ENCODE results near the gene PCTP. TPM values are rescaled to one million over a fixed set of nuclear protein-coding genes. Genes with fewer than 3 reads are reported as not detected.

The PCTP gene
- polyA plus RNA-seq, 1 donor from 2014 or later: 1.9 TPM

GRCh38 chr17:55778389-55779118 is 27.7 kb downstream of the PCTP start:
- no peak overlapping the region for H3K27ac Mint-ChIP-seq
- H3K4me3 Mint-ChIP-seq: no peak overlapping the region
- H3K36me3 Mint-ChIP-seq: peaks cover 9% of the 10 kb centered on the region
- no peaks in the 10 kb centered on the region for H3K4me1 Mint-ChIP-seq
- no peaks in the 10 kb centered on the region for H3K9me3 Mint-ChIP-seq
- H3K27me3 Mint-ChIP-seq: no peaks in the 10 kb centered on the region

- H3K9me3 Mint-ChIP-seq: no peaks in the 10 kb centered on the region
- peaks cover 1% of the 10 kb centered on the region for H3K27me3 Mint-ChIP-seq
- H3K4me3 Mint-ChIP-seq: no peak overlapping the region
- H3K36me3 Mint-ChIP-seq: no peaks in the 10 kb centered on the region
- no peaks in the 10 kb centered on the region for H3K4me1 Mint-ChIP-seq
- no peak overlapping the region for H3K27ac Mint-ChIP-seq
Measured at GRCh38 chr17:55783684-55784245, 32.9 kb downstream of the PCTP start.

- Mint-ChIP-seq H3K27ac (no peak overlapping the region), H3K27me3 (peaks cover 5% of the 10 kb centered on the region), H3K4me1 (no peaks in the 10 kb centered on the region), H3K36me3 (no peaks in the 10 kb centered on the region), H3K4me3 (no peak overlapping the region), H3K9me3 (no peaks in the 10 kb centered on the region)
Measured at GRCh38 chr17:55784666-55785065, 33.8 kb downstream of the PCTP start.

- no peak overlapping the region for H3K27ac Mint-ChIP-seq
- H3K27me3 Mint-ChIP-seq: peaks cover 5% of the 10 kb centered on the region
- H3K4me3 Mint-ChIP-seq: no peak overlapping the region
- H3K9me3 Mint-ChIP-seq: no peaks in the 10 kb centered on the region
- H3K36me3 Mint-ChIP-seq: no peaks in the 10 kb centered on the region
- no peaks in the 10 kb centered on the region for H3K4me1 Mint-ChIP-seq
Measured at GRCh38 chr17:55785181-55785580, 34.3 kb downstream of the PCTP start.

GRCh38 chr17:55793272-55793671 is 42.4 kb downstream of the PCTP start:
- no peaks in the 10 kb centered on the region for H3K36me3 Mint-ChIP-seq
- no peak overlapping the region for H3K27ac Mint-ChIP-seq
- peaks cover 2 to 9% (median 2%) of the 10 kb centered on the region in 3 donors for H3K9me3 Mint-ChIP-seq
- H3K4me1 Mint-ChIP-seq: no peaks in the 10 kb centered on the region
- H3K4me3 Mint-ChIP-seq: no peak overlapping the region
- H3K27me3 Mint-ChIP-seq: peaks cover 5% of the 10 kb centered on the region

- H3K9me3 Mint-ChIP-seq: peaks cover 2 to 15% (median 2%) of the 10 kb centered on the region in 3 donors
Measured at GRCh38 chr17:55794725-55795482, 44.1 kb downstream of the PCTP start.

GRCh38 chr17:55806745-55807495 is 56.1 kb downstream of the PCTP start:
- H3K27me3 Mint-ChIP-seq: no peaks in the 10 kb centered on the region
- H3K9me3 Mint-ChIP-seq: peaks cover 5 to 8% (median 6%) of the 10 kb centered on the region in 3 donors
- no peak overlapping the region for H3K27ac Mint-ChIP-seq
- H3K36me3 Mint-ChIP-seq: peaks cover 4% of the 10 kb centered on the region
- H3K4me3 Mint-ChIP-seq: no peak overlapping the region
- no peaks in the 10 kb centered on the region for H3K4me1 Mint-ChIP-seq

More at GRCh38 chr17:55794725-55795482, 44.1 kb downstream of the PCTP start:
- Mint-ChIP-seq H3K27ac (no peak overlapping the region), H3K4me3 (no peak overlapping the region), H3K27me3 (no peaks in the 10 kb centered on the region), H3K4me1 (no peaks in the 10 kb centered on the region), H3K36me3 (no peaks in the 10 kb centered on the region)

- H3K4me3 Mint-ChIP-seq: no peak overlapping the region
- H3K27ac Mint-ChIP-seq: no peak overlapping the region
- peaks cover 2% of the 10 kb centered on the region for H3K36me3 Mint-ChIP-seq
- H3K9me3 Mint-ChIP-seq: peaks cover 0 to 2% (median 0%) of the 10 kb centered on the region in 3 donors
- H3K4me1 Mint-ChIP-seq: no peaks in the 10 kb centered on the region
- no peaks in the 10 kb centered on the region for H3K27me3 Mint-ChIP-seq
Measured at GRCh38 chr17:55811536-55811935, 60.7 kb downstream of the PCTP start.

GRCh38 chr17:55812323-55812722 is 61.5 kb downstream of the PCTP start:
- Mint-ChIP-seq H3K27ac (no peak overlapping the region), H3K36me3 (peaks cover 2% of the 10 kb centered on the region), H3K4me3 (no peak overlapping the region), H3K9me3 (peaks cover 0 to 2% (median 0%) of the 10 kb centered on the region in 3 donors), H3K27me3 (no peaks in the 10 kb centered on the region), H3K4me1 (no peaks in the 10 kb centered on the region)

- peak overlapping the region in 1 of 4 donors; percentile 14 for H3K4me3 Mint-ChIP-seq
- H3K9me3 Mint-ChIP-seq: peaks cover 0 to 9% (median 0%) of the 10 kb centered on the region in 3 donors
Measured at GRCh38 chr17:55813944-55814343, 63.1 kb downstream of the PCTP start.

GRCh38 chr17:55814377-55814776 is 63.5 kb downstream of the PCTP start:
- no peak overlapping the region for H3K27ac Mint-ChIP-seq
- H3K36me3 Mint-ChIP-seq: peaks cover 2% of the 10 kb centered on the region
- H3K9me3 Mint-ChIP-seq: peaks cover 0 to 9% (median 0%) of the 10 kb centered on the region in 3 donors
- no peaks in the 10 kb centered on the region for H3K4me1 Mint-ChIP-seq
- peak overlapping the region in 1 of 4 donors; percentile 43 for H3K4me3 Mint-ChIP-seq
- H3K27me3 Mint-ChIP-seq: no peaks in the 10 kb centered on the region

More at GRCh38 chr17:55813944-55814343, 63.1 kb downstream of the PCTP start:
- peaks cover 2% of the 10 kb centered on the region for H3K36me3 Mint-ChIP-seq
- H3K4me1 Mint-ChIP-seq: no peaks in the 10 kb centered on the region
- no peaks in the 10 kb centered on the region for H3K27me3 Mint-ChIP-seq
- no peak overlapping the region for H3K27ac Mint-ChIP-seq

- Mint-ChIP-seq H3K27ac (no peak overlapping the region), H3K4me3 (no peak overlapping the region), H3K9me3 (peaks cover 0 to 9% (median 9%) of the 10 kb centered on the region in 3 donors), H3K4me1 (no peaks in the 10 kb centered on the region), H3K36me3 (no peaks in the 10 kb centered on the region), H3K27me3 (no peaks in the 10 kb centered on the region)
Measured at GRCh38 chr17:55816532-55817396, 65.9 kb downstream of the PCTP start.

- Mint-ChIP-seq H3K36me3 (no peaks in the 10 kb centered on the region), H3K9me3 (peaks cover 1 to 9% (median 9%) of the 10 kb centered on the region in 3 donors), H3K4me1 (no peaks in the 10 kb centered on the region), H3K27ac (no peak overlapping the region), H3K4me3 (no peak overlapping the region), H3K27me3 (no peaks in the 10 kb centered on the region)
Measured at GRCh38 chr17:55817397-55817709, 66.5 kb downstream of the PCTP start.

- H3K9me3 Mint-ChIP-seq: peaks cover 1 to 9% (median 9%) of the 10 kb centered on the region in 3 donors
- no peak overlapping the region for H3K27ac Mint-ChIP-seq
- no peak overlapping the region for H3K4me3 Mint-ChIP-seq
- H3K4me1 Mint-ChIP-seq: no peaks in the 10 kb centered on the region
- H3K27me3 Mint-ChIP-seq: no peaks in the 10 kb centered on the region
- no peaks in the 10 kb centered on the region for H3K36me3 Mint-ChIP-seq
Measured at GRCh38 chr17:55818026-55818425, 67.2 kb downstream of the PCTP start.

Measured in IgD-negative memory B cell (primary cell).